RKO (cell line): ENCODE results near the gene CLNK.
"Not testable (repeated sequence)": the region's sequence is repeated elsewhere in the genome, so short reads cannot be mapped to it uniquely, and the experiment has no call there.

Source experiments
- DNase-seq: peaks from one replicate; pipeline ENCODE4 v3.0.0-alpha.2; 2016; ENCODE audit warnings: low spot score

Gene CLNK

GRCh38 chr4:10662937-10663336 is 21.6 kb downstream of the CLNK start:
- no peak for DNase-seq

- DNase-seq = no peak
These were observed 23.5 kb downstream of the CLNK start for GRCh38 chr4:10661047-10661446.

- DNase-seq = no peak
These were observed 25.3 kb downstream of the CLNK start for GRCh38 chr4:10659251-10659650.

GRCh38 chr4:10656988-10657387 is 27.6 kb downstream of the CLNK start:
- no peak for DNase-seq

- DNase-seq = no peak
These were observed 28.1 kb downstream of the CLNK start for GRCh38 chr4:10656420-10656819.

DNA sequence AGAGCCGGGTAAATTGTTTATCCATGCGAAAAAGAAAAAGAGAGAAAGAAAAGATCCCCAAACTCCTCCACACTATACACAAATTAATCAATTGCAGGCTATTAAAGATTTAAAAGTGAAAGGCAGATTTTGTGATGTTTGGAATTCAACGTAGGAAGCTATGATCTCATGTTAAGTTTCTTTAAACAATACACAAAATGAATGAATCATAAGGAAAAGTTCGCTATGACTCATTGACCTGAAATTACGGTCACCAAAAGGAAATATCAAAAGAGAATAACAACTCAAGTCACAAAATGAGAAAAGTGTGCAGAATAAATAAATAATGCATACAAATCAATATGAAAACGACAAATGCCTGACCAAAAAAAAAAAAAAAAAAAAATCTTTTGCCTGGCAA is 28.6 kb downstream of the CLNK start:
- DNase-seq = peak; percentile 21

DNA sequence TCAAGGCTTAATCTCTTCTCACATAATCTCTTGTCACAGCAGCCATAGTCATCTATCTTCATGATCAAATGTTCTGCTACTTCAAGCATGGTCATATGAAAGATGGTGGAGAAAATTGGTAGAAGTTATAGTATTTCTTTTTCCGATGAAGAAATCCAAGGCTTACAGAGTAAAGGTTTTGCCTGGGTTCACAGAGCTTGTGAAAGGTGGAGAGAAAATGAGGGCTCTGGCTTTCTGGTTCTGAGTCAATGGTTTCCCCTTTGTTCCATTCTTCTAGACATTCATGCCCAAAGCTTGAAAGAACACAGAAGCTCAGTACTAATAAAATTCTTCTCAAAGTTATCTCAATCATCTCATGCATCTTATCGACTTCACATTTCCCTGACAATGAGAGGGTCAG is 36.1 kb downstream of the CLNK start:
- no peak for DNase-seq

DNA sequence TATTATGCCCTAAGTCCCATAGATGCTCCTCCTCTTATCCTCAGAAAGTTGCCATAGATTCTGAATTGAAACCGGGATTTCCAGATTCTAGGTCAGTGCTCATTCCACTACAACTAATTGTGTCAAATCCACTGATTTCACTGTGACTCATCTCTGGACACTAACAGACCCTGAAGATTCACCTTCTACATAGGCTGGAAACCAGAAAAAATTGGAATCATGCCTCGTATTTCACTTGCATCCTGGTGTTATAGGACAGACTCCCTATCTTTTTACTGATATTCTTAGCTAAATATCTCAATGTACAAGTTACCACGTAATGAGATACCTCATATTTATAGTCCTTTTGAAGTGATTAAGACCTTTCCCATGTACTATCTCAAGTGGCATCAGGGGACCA is 36.7 kb downstream of the CLNK start:
- no peak for DNase-seq

DNA sequence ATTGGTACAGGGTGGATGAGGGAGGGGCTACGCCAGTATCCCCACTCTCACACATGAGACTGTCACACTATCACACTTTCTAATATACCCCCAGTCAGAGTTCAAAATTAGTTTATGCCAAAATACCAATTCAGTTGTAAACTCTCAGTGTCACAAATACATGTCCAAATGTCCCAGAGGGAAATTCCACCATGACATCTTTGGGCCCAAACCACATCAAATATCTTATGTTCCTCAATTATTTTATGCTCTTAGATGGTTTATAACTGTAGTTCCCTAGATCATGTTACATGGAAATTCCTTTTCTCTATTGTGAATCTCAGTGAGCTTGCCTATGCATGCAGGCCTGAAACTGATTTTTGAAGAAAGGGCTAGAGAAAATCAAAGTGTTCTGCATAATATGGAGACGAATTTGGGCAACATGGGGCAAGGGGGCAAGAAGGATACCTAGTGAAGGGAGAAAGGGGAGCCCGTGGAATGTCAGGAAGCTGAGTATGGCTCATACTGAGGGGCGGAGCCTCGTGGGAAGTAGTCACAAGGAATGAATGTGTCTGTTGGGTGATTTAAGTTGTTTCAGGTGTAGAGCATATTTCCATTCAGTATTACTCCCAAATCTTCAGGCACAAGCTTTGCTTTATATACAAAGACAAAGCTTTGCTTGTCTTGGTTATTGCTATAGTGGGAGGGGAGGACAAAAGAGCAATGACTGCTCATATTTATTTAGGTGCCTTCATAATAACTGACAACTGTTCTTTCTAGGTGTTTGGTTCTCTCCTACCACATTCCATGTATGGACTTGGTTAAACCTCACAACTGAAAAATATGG is 40.8 kb downstream of the CLNK start:
- no peak for DNase-seq

- DNase-seq = no peak
These were observed 43.9 kb downstream of the CLNK start for GRCh38 chr4:10640561-10641201.

GRCh38 chr4:10639664-10640063 is 44.9 kb downstream of the CLNK start:
- DNase-seq = no peak

- no peak for DNase-seq
These were observed 45.5 kb downstream of the CLNK start for GRCh38 chr4:10639100-10639499.

DNA sequence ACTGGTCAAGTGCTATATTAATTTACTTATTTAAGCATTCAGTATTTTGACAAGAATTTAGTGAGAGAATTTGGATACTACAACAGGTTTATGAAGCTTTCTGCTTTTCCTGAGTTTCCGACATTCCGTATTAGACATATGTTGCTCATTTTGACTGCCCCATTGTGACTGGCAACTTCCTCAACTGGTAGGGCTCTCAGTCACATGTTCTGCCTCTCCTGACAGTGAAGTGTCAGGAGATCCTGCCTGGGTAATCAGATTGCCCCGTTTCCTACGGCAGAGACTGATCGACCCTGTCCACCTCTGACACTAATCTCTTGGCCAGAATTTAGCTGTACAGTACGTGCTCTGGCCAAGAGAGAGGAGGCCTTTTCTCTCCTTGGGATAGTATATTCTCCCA is 49.5 kb downstream of the CLNK start:
- DNase-seq = no peak

- no peak for DNase-seq
These were observed 55.2 kb downstream of the CLNK start for GRCh38 chr4:10629394-10629793.

GRCh38 chr4:10625131-10625530 is 59.4 kb downstream of the CLNK start:
- no peak for DNase-seq

- DNase-seq = no peak
These were observed 60.7 kb downstream of the CLNK start for GRCh38 chr4:10623862-10624261.

GRCh38 chr4:10623241-10623640 is 61.3 kb downstream of the CLNK start:
- DNase-seq = no peak

DNA sequence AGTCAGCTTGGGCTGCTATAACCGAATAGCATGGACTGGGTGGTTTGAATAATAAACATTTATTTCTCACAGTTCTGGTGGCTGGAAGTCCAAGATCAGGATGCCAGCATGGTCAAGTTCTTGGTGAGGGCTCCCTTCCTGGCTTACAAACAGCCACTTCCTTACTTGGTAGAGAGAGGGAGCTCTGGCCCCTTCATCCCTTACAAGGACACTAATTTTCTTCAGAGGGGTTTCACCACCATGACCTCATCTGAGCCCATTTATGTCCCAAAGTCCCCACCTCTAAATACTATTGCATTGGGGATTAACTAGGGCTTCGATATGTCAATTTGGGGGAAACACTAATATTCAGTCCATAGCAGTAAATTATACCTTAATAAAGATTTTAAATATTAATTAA is 61.8 kb downstream of the CLNK start:
- DNase-seq = no peak

DNA sequence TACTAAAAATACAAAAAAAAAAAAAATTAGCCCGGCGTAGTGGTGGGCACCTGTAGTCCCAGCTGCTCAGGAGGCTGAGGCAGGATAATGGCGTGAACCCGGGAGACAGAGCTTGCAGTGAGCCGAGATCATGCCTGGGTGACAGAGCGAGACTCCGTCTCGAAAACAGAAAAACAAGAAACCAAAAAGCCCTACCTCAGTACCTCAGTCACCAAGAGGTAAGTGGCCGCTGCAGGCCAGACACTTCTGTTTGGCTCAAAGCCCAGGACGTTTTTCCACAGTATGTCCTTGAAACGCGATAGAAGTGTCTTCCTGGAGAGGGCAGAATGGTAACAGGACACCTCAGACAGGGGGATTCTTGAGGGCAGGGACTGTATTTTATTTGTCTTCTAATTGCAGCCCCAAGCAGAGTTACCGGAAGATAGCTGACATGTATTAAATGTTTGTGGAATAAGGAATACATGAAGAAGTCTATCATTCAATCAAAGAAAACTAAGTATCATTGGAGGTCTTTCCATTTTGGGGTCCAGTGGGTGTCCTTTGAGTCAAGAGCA is 63.6 kb downstream of the CLNK start:
- DNase-seq = no peak

GRCh38 chr4:10619855-10620254 is 64.7 kb downstream of the CLNK start:
- no peak for DNase-seq

DNA sequence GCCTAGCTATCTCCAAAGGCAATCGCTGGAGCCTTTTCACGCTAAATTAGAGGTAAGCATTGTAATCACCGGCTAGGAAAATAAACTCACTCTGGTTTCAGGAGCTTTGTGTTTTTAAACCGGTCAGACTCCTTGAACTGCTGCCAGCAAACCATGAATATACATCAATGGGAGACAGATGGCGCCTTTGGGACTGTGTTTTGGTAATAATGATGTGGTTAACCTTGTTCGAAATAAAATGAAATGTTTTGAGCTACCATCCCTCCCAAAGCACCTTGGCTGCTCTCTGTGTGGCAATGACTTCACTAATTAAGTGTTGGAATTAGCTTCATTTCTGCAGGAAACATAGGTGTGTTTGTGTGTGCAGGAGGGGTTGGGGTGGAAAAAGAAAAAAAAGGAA is 65.3 kb downstream of the CLNK start:
- no peak for DNase-seq

DNA sequence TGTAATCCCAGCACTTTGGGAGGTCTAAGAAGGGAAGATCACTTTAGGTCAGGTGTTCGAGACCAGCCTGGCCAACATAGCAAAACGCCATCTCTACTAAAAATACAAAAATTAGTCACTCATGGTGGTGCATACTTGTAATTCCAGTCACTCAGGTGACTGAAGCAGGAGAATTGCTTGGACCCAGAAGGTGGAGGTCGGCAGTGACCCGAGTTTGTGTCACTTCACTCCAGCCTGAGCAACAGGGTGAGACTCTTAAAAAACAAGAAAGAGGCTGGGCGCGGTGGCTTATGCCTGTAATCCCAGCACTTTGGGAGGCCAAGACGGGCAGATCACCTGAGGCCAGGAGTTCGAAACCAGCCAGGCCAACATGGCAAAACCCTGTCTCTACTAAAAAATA is 69.6 kb downstream of the CLNK start:
- DNase-seq = not testable (repeated sequence)

- DNase-seq = no peak
These were observed 70.6 kb downstream of the CLNK start for GRCh38 chr4:10613926-10614478.
